Vein endothelial cell (primary cell): ENCODE results near the gene CKLF. TPM values are rescaled to one million over a fixed set of nuclear protein-coding genes. Genes with fewer than 3 reads are reported as not detected.

ENCODE experiments used
- small RNA-seq: library from RNA; depleted of rRNA; stranded (forward); fragments of <200 nt; gene quantifications from one replicate; pipeline ENCODE3, GENCODE V24; 2012
- total RNA-seq: library from RNA; depleted of rRNA; stranded (reverse); fragments of >200 nt; gene quantifications from 2 replicates; pipeline ENCODE4 v1.2.3, GENCODE V29; 2012

Gene CKLF
- 60.1 and 61.9 TPM in 2 replicates for total RNA-seq

GRCh38 chr16:66552286-66553177 lies at the start of gene CKLF:
Gene CKLF (plus strand): TSS chr16:66552576. CDS start chr16:66552716, 140 bp downstream.

GRCh38 chr16:66549284-66550131 lies 2.9 kb upstream of the CKLF start, which contains the start of gene TK2:
Gene TK2 (minus strand): TSS chr16:66550122. CDS start chr16:66550061, 61 bp downstream.

GRCh38 chr16:66566051-66566901 lies 13.9 kb downstream of the CKLF start, which contains the start of gene CMTM1:
Gene CMTM1 (plus strand): TSS chr16:66566439. CDS start chr16:66566514, 75 bp downstream.

GRCh38 chr16:66578651-66579531 lies 26.5 kb downstream of the CKLF start, which contains the start of gene CMTM2:
Gene CMTM2 (plus strand): TSS chr16:66579463. CDS start chr16:66579608, 145 bp downstream.

GRCh38 chr16:66604376-66605176 lies 52.2 kb downstream of the CKLF start, which contains the start of gene CMTM3:
Gene CMTM3 (plus strand): TSS chr16:66604704. CDS start chr16:66604806, 102 bp downstream.

Small RNA genes within 50 kb of the gene (small RNA-seq; reads per million reads assigned to genes)
- gene CKLF-CMTM1: not detected

Other genes starting within 250 kb of the CKLF start
- 1,229 and 1,316 TPM in 2 replicates for gene CDH5, start 185.9 kb upstream of the CKLF start, total RNA-seq
- not detected in 2 replicates for gene BEAN1, start 125.3 kb upstream of the CKLF start, total RNA-seq
- 34.6 and 39.5 TPM in 2 replicates for gene TK2, start 2.5 kb upstream of the CKLF start, total RNA-seq
- 2.3 and 3.1 TPM in 2 replicates for gene CMTM1, start 13.9 kb downstream of the CKLF start, total RNA-seq
- gene CMTM2, start 26.9 kb downstream of the CKLF start, total RNA-seq: not detected in 2 replicates
- gene CMTM3, start 52.1 kb downstream of the CKLF start, total RNA-seq: 63.1 and 64.3 TPM in 2 replicates
- gene CMTM4, start 144.2 kb downstream of the CKLF start, total RNA-seq: 13.0 and 16.0 TPM in 2 replicates
- gene DYNC1LI2, start 199.0 kb downstream of the CKLF start, total RNA-seq: 151 and 204 TPM in 2 replicates
- gene TERB1, start 249.0 kb downstream of the CKLF start, total RNA-seq: 0.10 TPM in 1 of 2 replicates, not detected in the other